ENCODE results near the gene GPR78. TPM values are rescaled to one million over a fixed set of nuclear protein-coding genes. Genes with fewer than 3 reads are reported as not detected.
"Not testable (repeated sequence)": the region's sequence is repeated elsewhere in the genome, so short reads cannot be mapped to it uniquely, and the experiment has no call there.

GPR78 gene
- total and polyA plus RNA-seq, 2 of the 13 experiments (the other 11 are each of a cell fraction or from before 2014, with no cell fraction given): 0.01 to 0.07 TPM

DNA sequence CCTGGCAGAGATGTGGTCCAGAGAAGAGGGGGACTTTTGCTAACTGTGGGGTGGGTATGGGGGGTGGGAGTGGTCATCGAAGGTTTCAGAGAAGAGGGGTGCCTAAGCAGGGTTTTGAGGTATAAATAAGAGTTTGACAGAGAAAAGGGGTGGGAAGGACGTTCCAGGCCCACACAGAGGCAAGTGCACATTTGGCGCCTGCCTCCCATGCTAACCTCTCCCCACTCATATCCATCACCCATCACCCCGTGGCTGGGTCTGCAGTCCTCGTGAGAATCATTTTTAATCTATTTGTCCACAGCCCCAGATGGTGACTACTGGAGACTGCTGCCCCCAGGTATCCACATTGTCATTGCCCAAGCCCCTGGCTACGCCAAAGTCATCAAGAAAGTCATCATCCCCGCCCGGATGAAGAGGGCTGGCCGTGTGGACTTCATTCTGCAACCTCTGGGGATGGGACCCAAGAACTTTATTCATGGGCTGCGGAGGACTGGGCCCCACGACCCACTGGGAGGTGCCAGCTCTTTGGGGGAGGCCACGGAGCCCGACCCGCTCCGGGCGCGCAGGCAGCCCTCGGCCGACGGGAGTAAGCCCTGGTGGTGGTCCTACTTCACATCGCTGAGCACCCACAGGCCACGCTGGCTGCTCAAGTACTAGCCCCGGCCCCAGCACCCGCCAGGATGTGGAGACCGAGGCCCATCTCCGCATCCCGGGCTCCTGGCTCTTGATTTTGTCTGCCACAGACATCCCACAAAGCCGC, 38.9 kb downstream of the GPR78 start (continued):
- TF ChIP-seq, protein P1, sequence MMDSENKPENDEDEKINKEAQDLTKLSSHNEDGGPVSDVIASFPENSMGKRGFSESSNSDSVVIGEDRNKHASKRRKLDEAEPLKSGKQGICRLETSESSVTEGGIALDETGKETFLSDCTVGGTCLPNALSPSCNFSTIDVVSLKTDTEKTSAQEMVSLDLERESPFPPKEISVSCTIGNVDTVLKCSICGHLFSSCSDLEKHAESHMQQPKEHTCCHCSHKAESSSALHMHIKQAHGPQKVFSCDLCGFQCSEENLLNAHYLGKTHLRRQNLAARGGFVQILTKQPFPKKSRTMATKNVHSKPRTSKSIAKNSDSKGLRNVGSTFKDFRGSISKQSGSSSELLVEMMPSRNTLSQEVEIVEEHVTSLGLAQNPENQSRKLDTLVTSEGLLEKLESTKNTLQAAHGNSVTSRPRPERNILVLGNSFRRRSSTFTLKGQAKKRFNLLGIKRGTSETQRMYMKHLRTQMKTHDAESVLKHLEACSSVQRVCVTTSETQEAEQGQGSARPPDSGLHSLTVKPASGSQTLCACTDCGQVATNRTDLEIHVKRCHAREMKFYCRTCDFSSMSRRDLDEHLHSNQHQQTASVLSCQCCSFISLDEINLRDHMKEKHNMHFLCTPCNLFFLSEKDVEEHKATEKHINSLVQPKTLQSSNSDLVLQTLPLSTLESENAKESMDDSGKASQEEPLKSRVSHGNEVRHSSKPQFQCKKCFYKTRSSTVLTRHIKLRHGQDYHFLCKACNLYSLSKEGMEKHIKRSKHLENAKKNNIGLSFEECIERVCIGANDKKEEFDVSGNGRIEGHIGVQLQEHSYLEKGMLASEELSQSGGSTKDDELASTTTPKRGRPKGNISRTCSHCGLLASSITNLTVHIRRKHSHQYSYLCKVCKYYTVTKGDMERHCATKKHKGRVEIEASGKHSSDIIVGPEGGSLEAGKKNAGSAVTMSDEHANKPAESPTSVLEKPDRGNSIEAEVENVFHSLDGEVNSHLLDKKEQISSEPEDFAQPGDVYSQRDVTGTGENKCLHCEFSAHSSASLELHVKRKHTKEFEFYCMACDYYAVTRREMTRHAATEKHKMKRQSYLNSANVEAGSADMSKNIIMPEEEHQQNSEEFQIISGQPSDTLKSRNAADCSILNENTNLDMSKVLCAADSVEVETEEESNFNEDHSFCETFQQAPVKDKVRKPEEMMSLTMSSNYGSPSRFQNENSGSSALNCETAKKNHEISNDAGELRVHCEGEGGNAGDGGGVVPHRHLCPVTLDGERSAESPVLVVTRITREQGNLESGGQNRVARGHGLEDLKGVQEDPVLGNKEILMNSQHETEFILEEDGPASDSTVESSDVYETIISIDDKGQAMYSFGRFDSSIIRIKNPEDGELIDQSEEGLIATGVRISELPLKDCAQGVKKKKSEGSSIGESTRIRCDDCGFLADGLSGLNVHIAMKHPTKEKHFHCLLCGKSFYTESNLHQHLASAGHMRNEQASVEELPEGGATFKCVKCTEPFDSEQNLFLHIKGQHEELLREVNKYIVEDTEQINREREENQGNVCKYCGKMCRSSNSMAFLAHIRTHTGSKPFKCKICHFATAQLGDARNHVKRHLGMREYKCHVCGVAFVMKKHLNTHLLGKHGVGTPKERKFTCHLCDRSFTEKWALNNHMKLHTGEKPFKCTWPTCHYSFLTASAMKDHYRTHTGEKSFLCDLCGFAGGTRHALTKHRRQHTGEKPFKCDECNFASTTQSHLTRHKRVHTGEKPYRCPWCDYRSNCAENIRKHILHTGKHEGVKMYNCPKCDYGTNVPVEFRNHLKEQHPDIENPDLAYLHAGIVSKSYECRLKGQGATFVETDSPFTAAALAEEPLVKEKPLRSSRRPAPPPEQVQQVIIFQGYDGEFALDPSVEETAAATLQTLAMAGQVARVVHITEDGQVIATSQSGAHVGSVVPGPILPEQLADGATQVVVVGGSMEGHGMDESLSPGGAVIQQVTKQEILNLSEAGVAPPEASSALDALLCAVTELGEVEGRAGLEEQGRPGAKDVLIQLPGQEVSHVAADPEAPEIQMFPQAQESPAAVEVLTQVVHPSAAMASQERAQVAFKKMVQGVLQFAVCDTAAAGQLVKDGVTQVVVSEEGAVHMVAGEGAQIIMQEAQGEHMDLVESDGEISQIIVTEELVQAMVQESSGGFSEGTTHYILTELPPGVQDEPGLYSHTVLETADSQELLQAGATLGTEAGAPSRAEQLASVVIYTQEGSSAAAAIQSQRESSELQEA (CRISPR knock-in tag; IDR thresholded peaks at IDR 0.05; ENCODE audit: not compliant biosample characterization): no peak
- TF ChIP-seq BATF2 (CRISPR knock-in tag; IDR thresholded peaks at IDR 0.05): no peak
- TF ChIP-seq ZNF576 (CRISPR knock-in tag; IDR thresholded peaks at IDR 0.05): no peak
- TF ChIP-seq CREB1 (IDR thresholded peaks at IDR 0.05): no peak
- no peak for TF ChIP-seq CREB1 (CRISPR knock-in tag; IDR thresholded peaks at IDR 0.05)
- no peak for TF ChIP-seq ZFAT (CRISPR knock-in tag; conservative IDR thresholded peaks at IDR 0.05)
- no peak for TF ChIP-seq MIER3 (CRISPR knock-in tag; IDR thresholded peaks at IDR 0.05; ENCODE audit: borderline replicate concordance)
- TF ChIP-seq, protein P2, sequence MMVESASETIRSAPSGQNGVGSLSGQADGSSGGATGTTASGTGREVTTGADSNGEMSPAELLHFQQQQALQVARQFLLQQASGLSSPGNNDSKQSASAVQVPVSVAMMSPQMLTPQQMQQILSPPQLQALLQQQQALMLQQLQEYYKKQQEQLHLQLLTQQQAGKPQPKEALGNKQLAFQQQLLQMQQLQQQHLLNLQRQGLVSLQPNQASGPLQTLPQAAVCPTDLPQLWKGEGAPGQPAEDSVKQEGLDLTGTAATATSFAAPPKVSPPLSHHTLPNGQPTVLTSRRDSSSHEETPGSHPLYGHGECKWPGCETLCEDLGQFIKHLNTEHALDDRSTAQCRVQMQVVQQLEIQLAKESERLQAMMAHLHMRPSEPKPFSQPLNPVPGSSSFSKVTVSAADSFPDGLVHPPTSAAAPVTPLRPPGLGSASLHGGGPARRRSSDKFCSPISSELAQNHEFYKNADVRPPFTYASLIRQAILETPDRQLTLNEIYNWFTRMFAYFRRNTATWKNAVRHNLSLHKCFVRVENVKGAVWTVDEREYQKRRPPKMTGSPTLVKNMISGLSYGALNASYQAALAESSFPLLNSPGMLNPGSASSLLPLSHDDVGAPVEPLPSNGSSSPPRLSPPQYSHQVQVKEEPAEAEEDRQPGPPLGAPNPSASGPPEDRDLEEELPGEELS (CRISPR knock-in tag; IDR thresholded peaks at IDR 0.05): no peak

- CTCF ChIA-PET (ENCODE audit: low intra/inter-chr PET ratio, low total read pairs); H3K9ac ChIP-seq (ENCODE audit: insufficient read depth, low read depth, low read length); H3K4me3 ChIP-seq (replicated peaks in 1 of 3; ENCODE audit: insufficient read depth in 1 of 3, low read depth in 2 of 3, low read length in 3 of 3); ATAC-seq; in situ Hi-C loops (cut with HindIII; ENCODE audit: extremely low pct_ligation_motif_present, low pct_unique_long_range_greater_than_20kb); H4K20me1 ChIP-seq (ENCODE audit: insufficient read depth, low read length); H3K4me1 ChIP-seq (ENCODE audit: insufficient read depth, low read length); FAIRE-seq; H3K4me2 ChIP-seq (ENCODE audit: low read depth, low read length); H3K9me3 ChIP-seq (ENCODE audit: low read length); H3K27ac ChIP-seq (ENCODE audit: extremely low read length, insufficient read depth, low read length); intact Hi-C loops (cut with micrococcal nuclease; ENCODE audit: unreplicated experiment); POLR2A ChIA-PET; H3K79me2 ChIP-seq (ENCODE audit: insufficient read depth, low read length); DNase-seq (ENCODE audit: low spot score); H2AFZ ChIP-seq (ENCODE audit: low read length); H3K36me3 ChIP-seq (replicated peaks in 1 of 2; ENCODE audit: control insufficient read depth in 1 of 2, insufficient read depth in 2 of 2, low read length in 2 of 2); BruUV-seq (replicated peaks): not testable (repeated sequence)
- H3K27me3 ChIP-seq (ENCODE audit: control insufficient read depth in 1 of 2, insufficient read depth in 2 of 2, low read length in 2 of 2): peaks cover 4 to 39% of the 10 kb centered on the region in 2 experiments
- WGBS (ENCODE audit: low lambda C conversion rate): no CpG with 5 or more reads among the region's 14 CpGs
Measured at GRCh38 chr4:8621135-8621534, 40.9 kb downstream of the GPR78 start.
